ENCODE results near the gene DLGAP1. TPM values are rescaled to one million over a fixed set of nuclear protein-coding genes. Genes with fewer than 3 reads are reported as not detected.

The DLGAP1 gene
- total and polyA plus RNA-seq, 2 of the 4 experiments (the other 2 are of a cell fraction) = under 0.01 to 0.09 TPM

DNA sequence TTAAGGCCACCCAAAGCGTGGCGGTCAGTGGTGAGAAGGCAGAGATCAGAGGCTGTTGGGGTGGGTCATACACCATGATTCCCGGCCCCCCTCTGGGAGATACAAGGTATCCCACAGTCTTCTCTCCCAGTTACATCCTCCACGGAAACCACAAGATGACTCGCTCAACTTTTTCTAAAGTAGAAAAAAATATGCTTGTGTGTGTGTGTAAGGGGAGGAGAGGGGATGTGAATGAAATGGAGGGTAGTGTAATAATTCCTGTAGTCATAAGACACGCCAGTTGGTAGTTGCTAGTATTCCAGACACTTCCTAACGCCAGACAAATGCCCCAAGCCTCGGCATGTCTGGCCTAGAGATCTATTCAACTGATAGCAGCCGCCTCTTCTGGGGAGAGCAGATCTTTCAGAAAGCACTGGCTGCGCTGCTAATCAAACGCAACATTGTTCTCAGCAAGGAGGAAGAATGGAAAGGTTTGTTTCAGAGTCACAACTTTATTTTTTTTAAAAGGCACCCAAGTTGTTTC, 861.7 kb downstream of the DLGAP1 start:
- H2BK120ac ChIP-seq (ENCODE audit: low read depth, low read length) = peak overlapping the region; percentile 93
- dilution Hi-C loops (cut with HindIII; ENCODE audit: low sequenced_read_pairs, unreplicated experiment) = no loop called here
- no TSS peak for BruUV-seq (replicated peaks)
- peak overlapping the region; percentile 89 for H4K91ac ChIP-seq (ENCODE audit: insufficient read depth, low read depth, low read length)
- H3K14ac ChIP-seq (replicated peaks; ENCODE audit: low read depth, low read length) = peak overlapping the region; percentile 85
- CTCF ChIA-PET = interaction anchor here (0.6 to 3.8 kb wide), 12 partner anchors 8 to 296 kb away, joined by 3 to 33 read pairs (median 4); no protein-coding TSS in a partner anchor
- peak; percentile 58 for TF ChIP-seq FOS (IDR thresholded peaks at IDR 0.05; ENCODE audit: low read depth, low read length)
- TF ChIP-seq RCOR1 (IDR thresholded peaks at IDR 0.05; ENCODE audit: insufficient replicate concordance, low read length) = no peak
- no peaks in the 10 kb centered on the region for H3K9me3 ChIP-seq (ENCODE audit: control insufficient read depth, insufficient read depth, low read length)
- no peaks in the 10 kb centered on the region for H4K20me1 ChIP-seq (ENCODE audit: insufficient read depth, low read length)
- peak overlapping the region; percentile 87 for H2BK5ac ChIP-seq (ENCODE audit: low read depth, low read length, poor library complexity, severe bottlenecking)
- peak overlapping the region; percentile 1; the same call in 1 of the 2 replicates for H3K4me3 ChIP-seq (ENCODE audit: insufficient read depth, low read depth, low read length)
- peak overlapping the region; percentile 81 for H3K23ac ChIP-seq (ENCODE audit: low read depth, low read length)
- peak overlapping the region; percentile 78; the same call in 2 of the 3 replicates for H2BK15ac ChIP-seq (ENCODE audit: low read depth, low read length)
- ATAC-seq (ENCODE audit: low read depth) (peak; percentile 22), DNase-seq (peak; percentile 87)
- H3K4me1 ChIP-seq (ENCODE audit: control insufficient read depth, insufficient read depth, low read length) = peaks cover 29% of the 10 kb centered on the region
- in situ Hi-C loops (cut with MboI; ENCODE audit: low sequenced_read_pairs) = loop anchor here (10.0 kb wide), 1 partner anchor 71 kb away; no protein-coding TSS in a partner anchor
- H3K36me3 ChIP-seq (ENCODE audit: control insufficient read depth, insufficient read depth, low read length) = peaks cover 6% of the 10 kb centered on the region; the same call in 1 of the 2 replicates
- no peaks in the 10 kb centered on the region for H3K27me3 ChIP-seq (ENCODE audit: control insufficient read depth, insufficient read depth, low read length)
- peaks cover 8 to 52% of the 10 kb centered on the region in 2 experiments for H3K79me1 ChIP-seq (ENCODE audit: low read depth in 1 of 2, low read length in 2 of 2)
- H3K18ac ChIP-seq (ENCODE audit: low read depth, low read length) = peak overlapping the region; percentile 74
- H4K8ac ChIP-seq (ENCODE audit: low read depth in 2 of 2, low read length in 2 of 2) = peak overlapping the region; percentile 33 to 88
- no CpG with 5 or more reads among the region's 11 CpGs for WGBS, 2 experiments (ENCODE audit: extremely low coverage in 2 of 2, insufficient read length in 1 of 2)
- H3K27ac ChIP-seq (ENCODE audit: insufficient read depth, low read length) = peak overlapping the region; percentile 83
- peaks cover 17% of the 10 kb centered on the region for H3K9me1 ChIP-seq (ENCODE audit: insufficient read depth, low read length)
- H3K9ac ChIP-seq (ENCODE audit: low read depth, low read length) = peak overlapping the region; percentile 69
- H2AK9ac ChIP-seq (replicated peaks; ENCODE audit: low read depth, low read length, poor library complexity) = peak overlapping the region; percentile 4
- POLR2A ChIA-PET (ENCODE audit: unreplicated experiment) = interaction anchor here (0.5 to 3.2 kb wide), 6 partner anchors 8 to 144 kb away, joined by 3 to 26 read pairs (median 4); no protein-coding TSS in a partner anchor
- intact Hi-C loops (cut with micrococcal nuclease) = loop anchor here (5.0 kb wide), 1 partner anchor 274 kb away; no protein-coding TSS in a partner anchor
- peak overlapping the region; percentile 63 for H4K5ac ChIP-seq (ENCODE audit: low read depth, low read length)
- peak overlapping the region; percentile 89 for H2AFZ ChIP-seq (replicated peaks; ENCODE audit: low read length, poor library complexity)
- peak overlapping the region; percentile 88 for H2BK20ac ChIP-seq (ENCODE audit: low read depth, low read length)
- peak overlapping the region; percentile 95 for H3K56ac ChIP-seq (ENCODE audit: extremely low read depth, insufficient read depth, low read length)
- H3K4ac ChIP-seq (ENCODE audit: low read depth, low read length) = peak overlapping the region; percentile 93
- H2AK5ac ChIP-seq (ENCODE audit: low read depth, low read length) = peak overlapping the region; percentile 74
- H3K4me2 ChIP-seq (ENCODE audit: low read depth, low read length) = peak overlapping the region; percentile 78
